HG02840 (cell line): ENCODE results near the gene CLDN24.

Experiments
- ATAC-seq: cut with Tn5 transposase; IDR thresholded peaks from one replicate; pipeline ENCODE4 v1.9.1; 2021; ENCODE audit warnings: mild to moderate bottlenecking, moderate library complexity, moderate number of reproducible peaks; ENCODE audit not compliant: unreplicated experiment, low FRiP score

CLDN24 gene

GRCh38 chr4:183323295-183323694 is 1.1 kb upstream of the CLDN24 start:
- no peak for ATAC-seq

DNA sequence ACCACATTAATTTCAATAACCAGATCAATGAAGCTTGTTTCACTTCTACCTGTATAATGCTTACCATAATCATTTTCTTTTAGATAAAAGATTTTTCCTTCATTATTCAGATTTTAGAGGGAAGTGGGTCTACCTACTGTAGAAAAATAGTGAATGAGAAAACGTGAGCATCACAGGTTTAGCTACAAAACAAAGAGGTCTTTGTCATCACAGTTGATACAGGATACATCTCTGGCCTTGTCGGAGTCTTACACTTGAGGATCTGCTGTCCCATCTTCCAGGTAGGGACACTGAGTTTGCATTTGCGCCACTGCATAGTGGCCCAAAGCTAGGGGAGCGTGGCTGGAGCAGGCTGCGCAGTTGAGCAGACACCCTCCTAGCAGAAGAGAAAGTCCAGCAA is 710 bp downstream of the CLDN24 start:
- no peak for ATAC-seq

DNA sequence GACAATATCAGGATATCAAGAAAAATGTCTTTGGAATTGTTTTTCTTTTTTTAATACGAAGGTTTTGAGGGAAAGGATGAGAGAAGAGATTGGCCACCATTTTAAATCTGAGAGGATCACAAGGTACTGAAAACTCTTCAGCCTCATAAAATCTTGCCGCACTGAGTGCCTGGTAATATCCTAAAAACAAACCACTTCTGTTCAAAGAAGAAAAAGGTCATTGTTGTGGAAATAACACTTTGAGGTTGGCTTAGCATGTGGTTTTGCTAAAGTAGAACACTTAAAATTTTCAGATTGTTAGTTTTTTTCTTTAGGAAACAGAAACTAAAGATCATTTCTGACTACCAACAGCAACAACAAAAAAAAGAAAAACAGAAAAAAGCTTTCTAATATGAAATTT is 1.1 kb downstream of the CLDN24 start:
- no peak for ATAC-seq

DNA sequence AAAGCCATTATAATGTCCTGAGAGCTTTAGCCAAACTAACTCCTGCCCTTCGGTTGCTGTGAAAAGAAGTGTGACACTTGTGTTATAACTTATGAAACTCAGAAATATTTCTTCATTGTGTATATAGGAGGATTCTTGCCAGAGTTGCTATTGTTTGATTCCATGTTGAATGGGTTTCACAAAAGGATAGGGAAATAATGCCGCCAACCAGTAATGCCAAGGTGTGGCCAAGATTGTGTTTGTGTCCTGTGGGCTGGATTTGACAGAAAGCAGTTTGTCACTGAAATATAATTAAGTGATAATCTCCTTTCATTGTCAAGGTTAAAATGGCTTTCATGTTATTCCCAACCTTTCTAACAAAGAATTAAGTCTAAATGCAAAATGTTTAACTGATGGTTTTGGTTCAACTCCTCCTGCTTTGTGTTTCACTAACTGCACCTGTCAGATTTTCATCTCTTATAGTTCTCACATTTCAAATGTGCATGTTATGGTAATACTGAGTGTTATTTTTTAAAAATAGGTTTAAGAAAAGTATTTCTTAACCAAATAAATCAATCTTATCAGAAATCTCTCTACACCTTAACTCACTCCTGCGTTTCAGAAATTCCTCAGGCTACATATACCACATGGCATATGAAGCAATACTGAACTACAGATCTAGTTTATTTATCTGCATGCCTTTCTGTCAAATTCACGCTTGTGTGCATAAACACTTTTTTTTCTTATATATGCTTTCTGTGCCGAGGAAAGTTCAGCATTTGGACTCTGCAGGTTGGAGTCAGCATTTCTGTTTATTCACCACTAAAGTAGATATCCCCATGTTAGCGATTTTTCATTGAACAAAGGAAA is 1.8 kb downstream of the CLDN24 start, which contains the start of gene CLDN22:
Gene CLDN22 (minus strand): TSS at position 66 of the 849 bp plus-strand sequence. CDS start 58 bp downstream, at position 8.
- ATAC-seq, result no peak

- ATAC-seq, result no peak
Observed at GRCh38 chr4:183318656-183319055, 3.6 kb downstream of the CLDN24 start.

- no peak for ATAC-seq
Observed at GRCh38 chr4:183314806-183315205, 7.4 kb downstream of the CLDN24 start.

GRCh38 chr4:183314336-183314735 is 7.9 kb downstream of the CLDN24 start:
- no peak for ATAC-seq

DNA sequence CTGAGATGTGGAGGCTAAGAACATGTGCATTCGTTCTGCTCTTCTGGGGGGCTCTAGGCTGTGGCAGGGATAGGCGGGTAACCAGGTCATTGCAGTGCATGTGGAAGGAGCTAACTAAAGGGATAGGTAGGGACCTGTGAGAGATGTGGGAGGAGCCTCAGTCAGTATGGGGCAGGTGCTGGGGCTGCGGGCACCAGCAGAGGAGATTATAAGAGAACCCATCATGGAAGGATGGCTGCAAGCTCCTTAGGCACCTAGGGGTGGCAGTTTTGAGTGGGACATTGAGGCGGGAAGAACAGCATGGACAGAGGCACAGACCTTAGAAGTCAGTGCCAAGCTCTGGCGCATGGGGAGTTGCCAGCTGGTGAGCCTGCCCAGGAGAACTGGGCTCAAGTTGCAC is 9.4 kb downstream of the CLDN24 start:
- ATAC-seq, result no peak

DNA sequence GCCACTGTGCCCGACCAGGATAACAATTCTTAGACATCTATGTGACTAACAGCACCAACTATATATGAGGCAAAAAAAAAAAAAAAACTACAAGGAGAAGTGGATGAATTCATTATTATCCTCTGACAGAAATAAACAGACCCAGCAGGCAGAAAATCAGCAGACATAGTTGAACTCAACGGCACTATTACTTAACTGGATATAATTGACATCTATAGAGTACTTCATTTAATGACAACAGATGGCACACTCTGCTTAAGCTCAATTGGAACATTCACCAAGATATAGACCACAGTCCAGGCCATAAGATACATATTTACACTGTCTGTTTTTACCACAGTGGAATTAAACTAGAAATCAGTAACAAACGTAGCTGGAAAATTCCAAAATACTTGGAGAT is 15.4 kb downstream of the CLDN24 start:
- no peak for ATAC-seq

DNA sequence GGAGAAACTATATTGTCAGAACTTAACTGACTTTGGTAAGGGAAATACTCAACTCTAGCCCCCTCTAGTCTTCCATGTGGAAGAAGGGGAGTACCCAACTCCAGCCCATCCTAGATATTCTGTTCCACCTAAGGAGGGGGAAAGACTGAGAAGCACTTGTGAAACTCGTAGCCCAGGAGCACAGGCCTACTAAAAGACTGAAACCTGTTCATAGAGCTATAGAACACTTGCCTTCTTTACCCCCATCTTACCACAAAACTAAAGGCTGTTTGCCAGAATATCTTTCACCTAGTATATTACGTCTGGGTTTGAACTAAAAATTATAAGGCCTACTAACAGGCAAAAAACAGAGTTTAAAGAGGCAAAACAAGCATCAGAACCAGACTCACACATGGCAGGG is 17.7 kb downstream of the CLDN24 start:
- ATAC-seq, result no peak

GRCh38 chr4:183304067-183304466 is 18.2 kb downstream of the CLDN24 start:
- no peak for ATAC-seq

- no peak for ATAC-seq
Observed at GRCh38 chr4:183303301-183303700, 18.9 kb downstream of the CLDN24 start.

- ATAC-seq, result no peak
Observed at GRCh38 chr4:183300655-183301054, 21.6 kb downstream of the CLDN24 start.

DNA sequence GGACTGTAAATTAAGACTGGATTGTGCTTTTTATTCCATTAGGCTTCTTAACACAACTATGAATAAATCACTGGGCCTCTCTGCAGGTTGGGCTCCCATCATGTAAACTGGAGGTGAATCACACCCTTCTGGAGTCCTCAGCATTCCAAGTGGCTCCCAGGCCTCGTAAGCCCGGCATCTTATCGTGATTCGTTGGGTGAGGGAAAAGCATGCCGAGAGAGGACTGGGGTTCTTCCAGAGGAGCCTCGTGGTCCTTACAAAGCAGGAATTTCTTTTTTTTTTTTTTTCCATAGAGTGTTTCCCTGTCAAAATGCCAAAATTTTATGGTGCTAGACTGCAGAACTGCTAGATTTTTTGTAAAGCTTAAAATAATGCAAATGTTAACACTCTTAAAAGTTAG is 22.2 kb downstream of the CLDN24 start:
- ATAC-seq, result no peak

DNA sequence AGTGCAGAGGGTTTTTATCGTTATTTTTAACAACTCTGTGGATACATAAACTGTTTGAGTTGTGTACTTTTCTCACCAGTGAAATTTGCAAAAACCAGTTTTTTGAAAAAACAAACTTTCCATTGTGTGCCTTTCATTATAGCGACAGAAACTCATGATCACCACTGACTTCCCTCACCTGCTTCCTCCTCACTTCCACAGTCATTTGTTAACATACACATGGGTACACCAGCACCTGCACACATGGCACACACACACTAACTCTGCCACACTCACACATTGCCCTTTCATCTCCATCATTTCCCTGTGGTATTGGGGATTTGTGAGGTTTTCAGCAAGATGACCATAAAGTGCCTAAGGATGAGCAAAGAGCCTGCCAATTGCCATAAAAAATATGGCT is 22.8 kb downstream of the CLDN24 start:
- ATAC-seq, result no peak

- peak; percentile 75 for ATAC-seq
Observed at GRCh38 chr4:183297675-183298074, 24.6 kb downstream of the CLDN24 start.

GRCh38 chr4:183295711-183296110 is 26.5 kb downstream of the CLDN24 start:
- no peak for ATAC-seq

- ATAC-seq, result no peak
Observed at GRCh38 chr4:183291070-183291469, 31.2 kb downstream of the CLDN24 start.

DNA sequence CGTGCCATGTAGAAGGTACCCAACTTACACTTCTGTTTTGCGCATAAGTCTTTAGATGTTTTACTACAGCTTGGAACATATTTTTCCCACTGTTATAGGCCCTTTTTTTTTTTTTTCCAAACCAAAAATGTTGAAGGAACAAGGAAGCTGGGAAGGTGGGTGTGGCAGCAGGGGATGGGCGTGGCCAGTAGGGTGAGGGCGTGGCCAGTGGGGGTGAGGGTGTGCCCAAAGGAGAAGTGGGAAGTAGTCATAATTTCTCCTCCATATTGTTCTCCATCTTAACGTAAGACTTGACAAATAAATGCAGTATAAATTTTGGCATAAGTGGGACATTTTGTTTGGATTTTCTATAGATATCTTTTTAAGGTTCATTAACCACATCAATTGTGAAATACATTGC is 32.5 kb downstream of the CLDN24 start:
- no peak for ATAC-seq

GRCh38 chr4:183288955-183289354 is 33.3 kb downstream of the CLDN24 start:
- ATAC-seq, result no peak

DNA sequence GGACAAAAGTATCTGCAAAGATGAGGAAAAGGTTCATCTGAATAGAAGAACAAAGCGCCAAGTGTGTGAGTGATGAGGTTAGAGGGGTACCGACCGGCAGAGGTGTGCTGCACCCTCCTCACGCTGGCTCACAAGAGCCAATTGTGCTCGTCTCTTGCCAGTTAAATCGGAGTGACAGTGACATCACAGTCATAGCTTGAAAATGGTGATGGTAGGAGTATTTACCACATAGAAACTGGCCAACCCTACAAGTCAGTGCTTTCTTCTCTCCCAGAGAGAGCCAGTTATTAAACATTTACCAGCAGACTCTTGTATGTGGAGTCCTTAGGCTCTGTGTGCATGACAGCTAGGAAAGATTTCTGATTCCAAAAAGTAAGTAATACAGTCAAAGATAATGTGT is 34.5 kb downstream of the CLDN24 start:
- ATAC-seq, result peak; percentile 80

GRCh38 chr4:183287309-183287659 is 34.9 kb downstream of the CLDN24 start:
- peak; percentile 77 for ATAC-seq
